ENCODE data around the gene TRNT1.
A peak's percentile ranks its signal among the peaks of the same experiment; 100 is the strongest.

The TRNT1 gene

DNA sequence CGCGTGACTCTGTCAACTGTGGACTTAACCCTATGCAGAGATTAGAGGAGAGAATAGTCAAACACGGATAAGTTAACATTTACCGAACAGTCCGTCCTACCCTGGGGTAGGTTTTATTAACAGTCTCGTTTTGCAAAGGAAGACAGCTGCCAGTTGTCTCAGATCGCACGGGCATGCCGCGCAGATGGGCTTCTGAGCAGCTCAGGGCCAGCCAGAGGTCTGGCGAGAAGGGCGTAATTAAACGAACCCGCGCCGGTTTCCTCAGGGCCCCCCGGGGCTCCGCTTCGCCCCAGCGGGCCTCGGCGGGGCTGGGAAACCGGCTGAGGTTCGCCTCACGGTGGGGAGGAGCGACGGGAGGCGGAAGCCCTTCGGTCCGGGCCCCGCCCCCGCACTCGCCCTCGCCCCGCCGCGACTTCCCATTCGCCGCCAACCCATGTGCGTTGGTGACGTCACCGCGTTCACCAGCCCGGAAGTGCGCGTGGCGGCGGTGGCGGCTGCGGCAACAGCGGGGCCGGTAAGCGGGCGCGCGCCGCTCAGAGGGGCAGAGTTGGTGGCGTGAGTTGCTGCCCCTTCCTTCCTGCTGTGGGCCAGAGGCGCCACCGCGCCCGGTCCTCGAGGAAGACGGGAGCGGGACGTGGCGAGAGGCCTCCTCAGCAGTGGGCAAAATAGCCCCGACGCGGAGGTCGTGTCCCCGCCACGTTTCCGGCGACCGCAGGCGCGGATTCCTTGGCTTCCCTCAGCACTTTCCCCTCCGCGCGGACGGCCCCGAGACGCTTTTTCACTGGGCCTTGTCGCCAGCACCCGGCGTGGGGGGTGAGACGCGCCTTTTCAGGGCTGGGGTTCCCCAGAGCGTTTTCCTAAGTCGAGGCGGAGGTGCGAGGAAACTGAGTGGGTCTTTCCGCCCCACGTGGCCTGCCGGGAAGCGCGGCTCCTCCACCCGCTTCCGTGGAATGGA, at the start of gene TRNT1:
Gene TRNT1 (plus strand): TSS at position 464 of the 955 bp plus-strand sequence. CDS start 2,101 bp downstream, outside the sequence.
- DNase-seq (ENCODE audit: low spot score): peak; percentile 99

DNA sequence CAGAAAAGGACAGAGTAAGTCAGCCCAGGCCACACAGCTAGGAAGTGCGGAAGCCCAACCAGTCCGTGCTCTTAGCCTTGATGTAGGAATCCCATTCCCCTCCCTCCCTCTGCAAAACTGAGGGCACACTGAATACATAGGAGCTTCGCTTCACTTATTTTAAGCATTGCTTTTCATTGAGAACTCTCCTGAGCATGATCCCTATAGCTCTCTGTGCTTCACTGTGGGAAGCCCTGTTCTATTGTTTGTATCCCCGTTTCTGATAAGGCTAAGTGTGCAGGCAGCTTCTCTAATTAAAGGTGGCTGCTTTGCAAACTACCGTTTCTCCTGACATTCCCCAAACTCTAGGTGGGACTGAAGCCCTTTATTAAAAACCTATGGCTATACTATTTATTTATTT, 46.4 kb upstream of the TRNT1 start:
- no peak for DNase-seq (ENCODE audit: low spot score)

DNA sequence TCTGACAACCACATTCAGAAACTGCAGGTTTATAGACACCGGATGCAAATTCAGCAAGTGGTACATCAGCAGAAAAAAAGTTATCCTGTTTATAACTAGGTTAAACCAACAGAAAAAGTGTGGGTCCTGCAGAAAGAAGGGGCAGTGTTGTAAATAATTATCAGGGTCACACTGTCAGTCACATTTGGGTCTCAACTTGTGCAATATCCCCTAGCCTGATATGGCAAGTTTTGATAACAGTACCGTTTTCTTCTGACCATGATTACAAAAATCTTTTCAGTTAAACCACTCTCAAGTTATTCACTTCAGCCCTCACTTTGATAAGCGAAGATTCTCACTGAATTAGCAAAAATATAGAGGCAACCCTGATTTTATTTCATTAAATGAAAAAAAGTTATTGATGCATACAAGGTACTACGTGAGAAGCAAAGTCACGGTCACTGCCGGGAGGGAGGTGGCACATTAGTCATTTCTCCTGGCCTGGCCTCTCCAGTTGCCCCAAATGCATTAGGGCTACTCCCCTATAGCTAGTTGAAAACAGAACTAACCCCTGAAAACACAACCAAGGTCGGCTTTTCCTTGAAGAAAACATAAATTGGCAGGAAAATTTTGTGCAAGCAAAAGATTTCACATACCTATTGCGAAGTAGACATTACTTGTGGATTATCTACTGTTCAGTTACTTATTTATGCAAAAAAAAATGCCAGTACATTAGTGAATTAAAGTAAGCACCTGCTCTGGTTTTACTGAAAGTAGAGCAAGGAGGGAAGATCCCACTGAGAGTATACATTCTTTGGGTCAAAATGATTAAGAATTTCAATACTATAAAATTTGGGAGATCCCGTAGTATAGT, 45.1 kb upstream of the TRNT1 start:
- no peak for DNase-seq (ENCODE audit: low spot score)

DNA sequence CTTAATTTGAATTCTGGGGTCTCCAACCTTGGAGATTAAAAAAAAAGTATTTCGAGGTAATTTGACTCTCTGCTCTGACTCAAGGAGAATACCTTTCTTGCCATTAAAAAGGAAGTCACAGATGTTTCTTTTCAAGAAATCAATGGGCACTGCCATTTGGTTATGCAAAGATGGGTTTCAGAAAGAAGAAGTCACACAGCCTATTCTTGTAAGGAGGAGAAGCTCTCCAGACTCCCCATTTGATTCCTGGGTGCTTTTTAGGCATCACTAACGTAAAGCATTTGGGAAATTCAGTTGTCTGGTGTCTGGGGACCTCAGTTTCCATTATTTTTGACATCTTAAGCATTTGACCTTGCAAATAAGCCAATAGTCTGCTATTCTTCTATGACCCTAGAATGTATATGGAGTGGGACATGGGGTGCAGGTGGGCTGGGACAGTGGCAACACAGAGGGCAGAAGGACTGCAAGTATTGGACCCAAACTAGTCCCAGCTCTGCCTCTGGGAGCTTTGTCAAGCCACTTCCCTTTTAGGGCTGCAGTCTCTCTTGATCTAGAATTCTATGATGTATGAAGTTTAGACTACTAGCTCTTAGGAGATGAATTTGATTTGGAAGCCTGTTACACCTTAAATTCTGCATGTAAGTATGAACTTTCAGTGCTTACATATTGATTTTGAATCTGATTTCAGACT, 44.4 kb upstream of the TRNT1 start:
- DNase-seq (ENCODE audit: low spot score): no peak

DNA sequence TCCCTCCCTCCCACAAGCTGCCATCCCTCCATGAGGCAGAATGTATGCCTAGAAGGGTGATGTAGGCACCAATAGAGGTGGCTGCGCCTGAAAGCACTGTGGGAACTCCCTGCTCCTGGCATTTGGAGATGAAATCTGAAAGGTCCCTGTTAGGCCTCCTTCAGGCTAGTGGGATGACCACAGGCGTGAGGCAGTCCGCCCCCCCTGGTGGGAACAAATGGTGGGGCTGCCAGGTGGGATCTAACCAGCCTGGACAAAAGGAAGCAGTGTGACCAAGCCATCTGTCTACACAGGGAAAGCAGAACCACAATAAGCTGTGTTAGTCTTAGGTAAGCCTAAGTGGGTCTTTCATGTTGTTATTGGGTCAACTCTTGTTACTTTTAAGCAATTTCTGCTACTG, 41.9 kb upstream of the TRNT1 start:
- DNase-seq (ENCODE audit: low spot score): no peak

DNA sequence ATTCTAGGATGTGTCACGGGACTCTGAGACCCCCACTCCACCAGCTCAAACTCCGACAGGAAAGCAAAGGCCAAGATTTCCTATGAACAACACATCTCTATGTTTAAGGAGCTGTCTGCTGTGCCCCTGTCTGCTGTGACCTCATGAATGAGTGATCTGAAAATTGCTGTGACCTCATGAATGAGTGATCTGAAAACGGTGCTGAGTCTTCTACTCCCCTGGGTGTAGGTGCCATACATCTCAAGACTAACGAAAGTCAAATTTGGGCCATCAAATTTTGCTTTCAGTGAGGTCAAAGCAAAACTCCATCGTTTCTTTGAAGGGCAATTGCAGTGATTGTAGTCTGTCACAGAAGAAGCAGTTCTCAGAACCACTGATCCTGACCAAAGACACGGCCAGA, 41.0 kb upstream of the TRNT1 start:
- no peak for DNase-seq (ENCODE audit: low spot score)

DNA sequence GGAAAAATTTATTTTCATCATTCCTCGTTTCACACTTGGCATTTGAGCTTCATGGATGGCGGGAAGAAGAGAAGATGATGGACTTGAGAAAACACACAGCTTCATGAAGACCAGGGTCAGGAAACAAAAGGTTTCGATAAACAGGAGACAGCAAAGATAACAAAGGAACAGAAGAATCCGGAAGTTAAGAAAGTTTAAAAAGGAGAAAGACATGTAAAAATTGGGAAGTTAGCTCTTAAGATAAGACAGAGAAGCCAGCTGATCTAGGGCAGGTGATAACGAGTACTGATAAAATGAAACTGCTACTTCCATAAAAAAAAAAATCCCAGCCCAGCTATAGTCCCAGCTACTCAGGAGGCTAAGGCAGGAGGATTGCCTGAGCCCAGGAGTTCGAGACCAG, 40.5 kb upstream of the TRNT1 start:
- DNase-seq (ENCODE audit: low spot score): no peak

DNA sequence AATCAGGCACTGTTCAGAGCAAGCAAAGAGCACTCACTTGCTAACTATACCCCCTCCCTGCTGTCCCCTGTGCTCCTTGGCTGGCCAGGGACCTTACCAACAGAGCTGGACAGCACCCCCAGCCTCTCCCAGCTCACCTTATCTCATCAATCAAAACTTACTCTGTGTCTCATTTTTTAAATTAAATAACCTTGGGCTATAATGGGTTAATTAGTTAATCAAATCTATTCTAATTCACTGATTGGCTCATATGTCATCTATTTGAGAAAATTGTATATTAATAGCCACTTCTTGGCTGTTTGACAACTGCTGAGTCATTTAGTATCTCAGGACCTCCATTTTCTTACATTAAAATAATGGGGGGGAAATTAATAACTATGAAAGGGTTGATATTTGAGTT, 39.5 kb upstream of the TRNT1 start:
- DNase-seq (ENCODE audit: low spot score): no peak

DNA sequence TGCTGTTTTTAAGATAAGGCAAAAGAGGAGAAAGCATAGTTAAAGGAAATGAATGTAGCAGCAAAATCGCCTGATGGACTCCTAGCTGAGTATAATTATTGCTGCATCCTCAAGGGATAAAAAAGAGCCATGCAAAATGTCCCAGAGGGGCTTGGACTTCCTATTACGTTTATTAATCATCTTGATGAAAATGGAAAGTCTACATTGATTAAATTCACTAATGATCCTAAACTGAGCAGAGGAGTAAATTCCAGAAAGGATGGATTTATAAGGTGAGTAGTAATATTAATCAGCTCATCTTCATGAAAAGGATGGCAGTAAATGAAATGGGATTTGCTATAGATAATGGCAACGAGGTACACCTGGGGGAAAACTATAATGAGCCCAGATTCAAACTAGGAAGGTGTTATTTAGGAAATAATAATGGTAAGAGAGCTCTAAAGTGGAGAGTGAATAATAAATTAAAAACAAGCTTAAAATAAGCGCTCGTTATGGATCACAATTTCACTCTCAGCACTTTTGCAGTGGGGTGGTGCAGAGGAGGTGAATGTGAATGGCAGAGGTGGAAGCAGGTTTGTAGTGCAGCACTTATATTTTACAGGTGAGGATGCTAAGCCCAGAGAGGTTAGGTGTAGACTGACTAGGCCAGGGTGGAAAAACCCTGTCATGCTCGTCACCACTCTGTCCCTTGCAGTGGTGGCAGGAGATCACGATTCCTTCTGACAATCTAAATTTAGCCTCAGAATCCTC, 38.8 kb upstream of the TRNT1 start:
- no peak for DNase-seq (ENCODE audit: low spot score)

DNA sequence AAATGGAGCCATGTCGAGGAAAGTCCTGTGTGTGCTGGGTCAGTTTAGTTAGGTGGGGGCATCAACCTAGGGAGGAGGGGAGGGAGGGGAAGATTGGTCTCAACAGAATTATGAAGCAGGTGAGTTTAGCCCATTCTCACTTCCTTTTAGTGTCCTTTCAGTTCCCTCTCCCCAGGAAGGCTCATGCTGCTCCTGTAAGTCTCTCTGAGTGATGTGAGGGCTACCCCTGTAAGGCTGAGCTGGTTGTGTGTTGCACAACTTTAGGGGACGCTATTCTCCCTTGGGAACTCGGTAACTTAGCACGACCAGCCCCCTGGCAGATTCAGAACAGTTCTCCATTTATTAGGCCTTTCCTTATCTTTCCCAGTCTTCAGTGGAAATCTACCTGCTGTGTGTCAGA, 37.7 kb upstream of the TRNT1 start:
- no peak for DNase-seq (ENCODE audit: low spot score)

DNA sequence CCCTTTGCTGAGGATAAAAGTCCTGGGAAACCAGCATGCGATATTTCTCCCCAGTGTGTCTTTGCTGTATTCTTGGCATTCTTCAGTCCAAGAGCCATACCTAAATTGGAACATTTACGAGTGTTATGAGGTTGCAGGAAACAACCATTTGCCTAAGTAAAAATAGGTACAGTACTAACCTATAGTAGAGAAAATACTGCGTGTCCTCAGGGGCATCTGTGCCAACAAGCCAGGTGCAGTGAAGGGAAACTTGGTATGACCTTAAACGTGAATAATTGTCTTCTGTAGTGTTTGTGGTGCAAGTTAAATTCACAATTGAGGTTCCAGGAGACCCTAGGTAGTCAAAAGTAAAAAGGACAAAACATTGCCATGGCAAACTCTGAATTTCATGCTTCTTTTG, 28.8 kb upstream of the TRNT1 start:
- DNase-seq (ENCODE audit: low spot score): no peak

DNA sequence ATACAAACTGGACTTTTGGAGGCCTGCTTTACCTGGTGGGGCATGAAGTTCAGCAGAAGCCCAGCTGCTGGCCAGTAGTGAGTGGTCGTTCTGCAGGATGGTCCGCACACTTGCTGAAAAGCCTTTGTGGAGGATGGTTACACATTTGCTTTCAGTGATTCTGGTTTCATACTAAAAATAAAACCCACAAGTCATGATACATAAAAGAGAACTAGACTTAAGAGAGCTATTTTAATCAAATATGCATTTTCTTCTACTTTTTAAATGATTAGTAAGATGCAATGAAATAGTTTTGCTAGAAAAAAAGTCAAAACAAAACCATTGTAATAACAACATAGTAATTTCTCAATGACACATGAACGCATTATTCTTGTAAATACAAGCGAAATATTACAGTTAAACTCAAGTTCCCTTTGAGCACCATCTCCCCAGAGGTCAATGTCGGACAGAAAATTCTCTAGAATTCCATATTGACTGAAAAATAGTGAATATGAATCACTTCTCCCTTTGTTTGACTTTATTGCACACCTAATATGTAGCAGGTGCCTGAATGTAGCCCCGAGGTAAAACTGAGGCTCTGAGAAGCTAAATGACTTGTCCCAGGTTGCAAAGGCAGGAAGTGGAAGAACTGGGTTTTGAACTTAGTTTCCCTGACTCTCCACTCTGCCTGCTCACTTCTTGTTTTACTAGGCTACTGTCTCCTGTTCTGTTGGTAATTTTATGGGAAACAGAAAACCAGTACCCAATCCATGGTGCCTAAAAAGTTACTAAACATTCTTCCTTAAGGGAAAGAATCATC, 24.9 kb upstream of the TRNT1 start:
- no peak for DNase-seq (ENCODE audit: low spot score)

DNA sequence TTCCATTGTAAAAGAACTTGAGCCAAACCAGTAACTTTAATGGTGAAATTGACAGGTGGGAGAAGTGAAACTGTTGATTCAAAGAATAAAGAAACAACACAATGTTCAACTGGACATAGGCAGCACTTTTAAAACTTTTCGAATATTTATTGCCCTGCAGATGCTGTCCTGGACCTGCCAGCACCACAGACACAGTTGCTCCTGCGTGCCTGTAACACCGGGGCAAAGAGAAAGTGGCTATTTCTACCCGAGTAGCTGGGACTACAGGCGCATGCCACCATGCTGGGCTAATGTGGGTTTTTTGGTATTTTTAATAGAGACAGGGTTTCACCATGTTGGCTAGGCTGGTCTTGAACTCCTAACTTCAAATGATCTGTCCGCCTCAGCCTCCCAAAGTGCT, 24.0 kb upstream of the TRNT1 start:
- DNase-seq (ENCODE audit: low spot score): no peak

DNA sequence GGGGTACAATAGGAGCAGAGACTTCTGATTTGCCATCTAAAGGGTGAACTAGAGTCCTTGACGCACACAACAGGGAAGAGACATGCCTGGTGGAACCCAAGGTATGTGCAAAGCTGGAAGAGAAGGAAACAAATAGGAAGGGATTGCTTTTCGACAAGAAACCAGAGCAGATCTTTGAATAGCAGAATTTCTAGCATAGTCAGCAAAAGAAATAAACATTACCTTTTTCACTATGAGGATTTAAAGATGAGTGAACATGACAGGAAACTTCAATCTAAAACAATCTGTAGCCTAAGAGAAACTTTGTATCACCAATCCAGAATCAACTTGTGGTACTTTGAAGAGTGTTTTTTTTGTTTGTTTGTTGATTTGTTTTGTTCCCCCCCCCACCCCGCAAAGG, 21.5 kb upstream of the TRNT1 start:
- DNase-seq (ENCODE audit: low spot score): no peak

DNA sequence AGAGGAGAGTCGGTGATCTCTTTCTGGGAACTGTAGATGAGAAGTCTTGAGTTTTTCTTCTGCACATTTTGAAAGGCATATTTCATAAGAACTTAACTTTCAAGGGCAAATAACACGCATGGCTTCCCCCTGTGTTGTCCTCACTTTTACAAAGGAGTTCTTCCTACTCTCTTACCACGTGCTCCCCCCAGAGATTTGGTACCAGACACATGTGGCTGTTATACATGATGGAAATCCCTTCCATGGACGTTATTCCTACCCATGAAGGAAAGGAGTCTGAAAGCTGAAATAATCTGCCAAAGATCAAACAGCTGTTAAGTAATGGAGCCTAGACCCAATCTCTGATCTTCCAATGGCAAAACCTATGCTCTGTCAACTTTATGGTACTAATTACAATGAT, 20.9 kb upstream of the TRNT1 start:
- no peak for DNase-seq (ENCODE audit: low spot score)

DNA sequence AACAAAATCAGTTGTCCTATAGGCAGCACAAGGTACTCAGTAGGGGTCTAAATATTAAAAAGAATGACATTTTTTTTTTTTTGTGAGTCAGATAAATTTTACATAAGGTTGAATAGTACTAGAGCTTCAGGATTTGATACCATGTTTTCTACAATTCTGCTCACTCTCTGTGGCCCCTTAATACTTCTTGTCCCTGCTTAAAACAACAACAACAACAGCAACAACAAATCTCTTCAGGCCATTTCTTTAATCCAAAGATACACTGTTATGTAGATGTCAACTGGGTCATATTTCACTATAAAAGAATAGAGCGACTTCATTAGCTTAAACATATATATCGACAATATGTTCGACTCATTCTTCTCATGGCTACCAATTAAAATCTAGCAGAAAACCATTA, 19.6 kb upstream of the TRNT1 start:
- no peak for DNase-seq (ENCODE audit: low spot score)

DNA sequence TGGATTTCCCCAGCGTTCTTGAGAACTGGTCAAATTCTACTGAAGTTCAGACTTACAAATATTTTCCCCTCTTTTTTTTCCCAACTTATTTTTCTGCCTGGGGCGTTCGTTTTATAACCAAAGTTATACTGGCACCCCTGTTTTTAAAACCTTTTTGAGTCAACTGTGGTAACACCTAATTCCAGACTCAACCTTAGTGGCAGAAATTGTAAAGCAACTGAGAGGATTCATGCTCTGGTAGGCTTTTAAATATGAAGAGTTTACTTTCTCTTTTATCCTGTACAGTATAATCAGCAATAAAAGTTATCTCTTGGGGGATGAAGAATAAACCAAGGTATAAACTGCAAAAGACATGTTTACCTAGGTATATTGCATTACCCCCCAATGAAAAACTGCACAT, 18.9 kb upstream of the TRNT1 start:
- no peak for DNase-seq (ENCODE audit: low spot score)

DNA sequence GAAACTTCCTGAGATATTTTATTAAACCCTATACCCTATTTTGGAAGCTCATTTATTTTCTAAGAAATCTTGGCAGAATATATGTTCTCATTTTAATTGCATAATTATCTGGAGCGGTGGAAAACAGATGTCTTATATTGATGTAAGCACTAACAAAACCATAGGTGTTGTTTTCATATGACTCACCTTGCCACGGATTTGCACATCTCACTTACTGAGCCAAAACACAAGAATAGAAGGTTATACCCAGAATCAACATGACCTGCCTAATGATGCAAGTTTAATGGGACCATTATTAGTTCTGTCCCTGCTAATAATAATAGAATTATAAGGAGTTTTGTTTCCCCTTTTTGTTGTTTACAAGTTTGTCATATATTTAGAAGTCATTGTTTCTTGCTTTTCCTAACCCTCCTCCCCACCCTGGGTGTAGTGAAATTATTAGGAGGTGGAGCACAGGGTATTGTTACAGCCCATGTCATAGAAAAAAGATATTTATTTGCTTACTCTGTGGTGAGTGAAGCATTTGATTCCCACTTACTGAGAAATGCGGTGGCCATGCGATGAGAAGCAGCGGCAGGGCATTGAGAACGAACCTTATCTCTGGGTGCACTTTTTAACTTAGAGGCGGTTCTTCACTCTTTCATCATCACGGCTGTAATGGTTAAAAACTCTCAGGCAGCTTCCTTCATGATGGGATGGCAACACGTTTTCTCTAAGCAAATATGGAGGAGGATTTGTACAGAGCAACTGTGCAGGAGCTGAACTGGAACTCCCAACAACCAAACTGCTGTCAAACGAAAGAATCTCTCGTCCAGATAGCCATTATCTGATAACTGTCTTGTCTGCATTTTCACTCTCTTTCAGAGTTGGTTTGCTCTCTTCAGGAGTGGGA, 17.1 kb upstream of the TRNT1 start:
- no peak for DNase-seq (ENCODE audit: low spot score)

DNA sequence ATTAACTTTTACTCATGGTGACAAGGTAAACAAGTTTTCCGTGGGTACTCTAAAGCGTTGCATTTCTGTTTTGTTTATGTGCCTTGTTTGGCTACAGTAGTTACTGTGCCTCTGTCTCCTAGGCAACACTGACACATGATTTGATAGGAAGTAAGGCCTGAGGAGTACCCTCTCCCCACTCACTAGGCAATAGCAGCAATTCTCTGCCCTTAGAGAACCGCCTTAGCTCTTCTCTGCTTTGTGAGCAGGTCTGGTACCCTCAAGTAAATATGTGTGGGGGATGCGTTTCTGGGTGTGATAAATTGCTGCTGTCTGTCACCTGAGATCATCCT, 16.5 kb upstream of the TRNT1 start, which contains the start of gene IL5RA:
Gene IL5RA (minus strand): TSS at position 76 of the 332 bp plus-strand sequence. CDS start 5,390 bp downstream, outside the sequence.
- no peak for DNase-seq (ENCODE audit: low spot score)

Data from AG20443 (cell line).